ENCODE results near the gene TNFRSF4.
"Not testable (repeated sequence)": the region's sequence is repeated elsewhere in the genome, so short reads cannot be mapped to it uniquely, and the experiment has no call there.

TNFRSF4 gene

GRCh38 chr1:1196431-1197187 is 17.3 kb downstream of the TNFRSF4 start:
- no peak for TF ChIP-seq CTCF (IDR thresholded peaks at IDR 0.05; ENCODE audit: low read depth, low read length, missing control alignments)
- DNase-seq (ENCODE audit: low read depth): no peak
- no peak overlapping the region for H3K4me3 ChIP-seq (ENCODE audit: low read depth, low read length)

DNA sequence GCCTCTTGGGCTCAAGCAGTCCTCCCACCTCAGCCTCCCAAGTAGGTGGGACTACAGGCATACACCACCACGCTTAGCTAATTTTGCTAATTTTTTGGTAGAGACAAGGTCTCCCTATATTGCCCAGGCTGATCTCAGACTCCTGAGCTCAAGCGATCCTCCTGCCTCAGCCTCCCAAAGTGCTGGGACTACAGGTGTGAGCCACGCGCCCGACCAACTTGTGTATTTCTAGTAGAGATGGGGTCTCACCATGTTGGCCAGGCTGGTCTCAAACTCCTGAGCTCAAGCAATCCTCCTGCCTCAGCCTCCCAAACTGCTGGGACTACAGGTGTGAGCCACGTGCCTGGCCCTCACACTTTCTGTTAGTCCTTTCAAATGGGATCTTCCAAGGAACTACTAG is 18.2 kb downstream of the TNFRSF4 start:
- DNase-seq (ENCODE audit: low read depth); H3K4me3 ChIP-seq (ENCODE audit: low read depth, low read length): not testable (repeated sequence)

GRCh38 chr1:1194723-1195122 is 19.2 kb downstream of the TNFRSF4 start:
- H3K4me3 ChIP-seq (ENCODE audit: low read depth, low read length): no peak overlapping the region
- no peak for TF ChIP-seq CTCF (IDR thresholded peaks at IDR 0.05; ENCODE audit: low read depth, low read length, missing control alignments)
- DNase-seq (ENCODE audit: low read depth): no peak

GRCh38 chr1:1191734-1192133 is 22.2 kb downstream of the TNFRSF4 start:
- TF ChIP-seq CTCF (IDR thresholded peaks at IDR 0.05; ENCODE audit: low read depth, low read length, missing control alignments): no peak
- no peak for DNase-seq (ENCODE audit: low read depth)
- H3K4me3 ChIP-seq (ENCODE audit: low read depth, low read length): no peak overlapping the region

DNA sequence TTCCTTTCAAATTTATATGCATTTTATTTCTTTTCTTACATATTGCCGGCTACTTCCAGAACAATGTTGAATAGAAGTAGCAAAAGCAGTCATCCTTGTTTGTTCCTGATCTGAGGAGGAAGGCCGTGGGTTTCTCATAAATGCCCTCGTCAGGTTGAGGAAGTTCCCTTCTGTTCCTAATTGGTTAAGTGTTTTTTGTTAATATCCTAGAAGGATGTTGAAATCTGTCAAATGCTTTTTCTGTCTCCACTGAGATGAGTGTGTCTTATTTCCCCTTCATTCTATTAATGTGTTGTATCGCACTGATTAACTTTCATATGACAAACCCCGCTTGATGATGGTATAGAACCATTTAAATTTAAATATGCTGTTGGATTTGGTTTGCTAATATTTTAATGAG is 24.8 kb downstream of the TNFRSF4 start:
- no peak overlapping the region for H3K4me3 ChIP-seq (ENCODE audit: low read depth, low read length)
- TF ChIP-seq CTCF (IDR thresholded peaks at IDR 0.05; ENCODE audit: low read depth, low read length, missing control alignments): no peak
- no peak for DNase-seq (ENCODE audit: low read depth)

GRCh38 chr1:1187938-1188337 is 26.0 kb downstream of the TNFRSF4 start:
- no peak overlapping the region for H3K4me3 ChIP-seq (ENCODE audit: low read depth, low read length)
- TF ChIP-seq CTCF (IDR thresholded peaks at IDR 0.05; ENCODE audit: low read depth, low read length, missing control alignments): no peak
- DNase-seq (ENCODE audit: low read depth): no peak

DNA sequence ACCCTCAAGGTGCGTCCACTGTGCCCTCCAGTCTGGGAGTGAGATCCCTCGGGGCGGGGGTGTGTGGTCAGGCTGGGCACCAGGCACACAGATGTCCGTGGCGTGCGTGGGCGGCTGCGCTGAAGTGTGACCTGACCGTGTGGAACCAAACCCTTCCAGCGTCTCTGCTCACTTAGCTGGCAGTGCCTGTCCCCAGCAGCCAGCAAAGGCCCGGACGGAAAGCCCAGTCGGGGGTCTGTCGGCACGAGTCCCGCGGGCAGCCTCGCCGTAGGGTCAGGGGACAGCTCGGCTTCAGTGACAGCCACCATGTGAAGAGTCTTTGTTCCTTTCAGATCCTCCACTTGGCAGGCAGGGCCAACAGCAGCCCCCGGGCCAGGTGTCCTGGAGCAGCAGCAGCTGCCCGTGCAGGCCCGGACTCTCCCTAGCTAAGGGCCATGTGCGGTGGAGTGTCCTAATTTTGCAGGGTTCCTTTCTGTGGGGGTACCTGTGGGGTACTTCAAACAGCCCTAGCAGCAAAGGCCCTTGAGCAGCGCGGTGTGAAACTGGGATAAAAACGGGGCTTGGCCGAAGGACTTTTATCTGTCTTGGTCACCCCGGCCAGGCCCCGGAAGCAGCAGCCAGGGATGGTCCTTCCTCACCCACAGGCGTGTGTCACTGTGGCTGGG is 28.7 kb downstream of the TNFRSF4 start:
- H3K4me3 ChIP-seq (ENCODE audit: low read depth, low read length): no peak overlapping the region
- DNase-seq (ENCODE audit: low read depth): no peak
- no peak for TF ChIP-seq CTCF (IDR thresholded peaks at IDR 0.05; ENCODE audit: low read depth, low read length, missing control alignments)
